HEK293 (cell line): ENCODE data around the gene SNX10.

Experiments
- EGR2 ChIP-seq: fragments of 450-650 bp; formaldehyde crosslinking; IDR thresholded peaks from 2 replicates; pipeline ENCODE4 v1.5.1; 2016; ENCODE audit warnings: low read depth, missing biosample characterization, missing genetic modification characterization
- GLIS1 ChIP-seq: fragments of 450-650 bp; formaldehyde crosslinking; IDR thresholded peaks from 2 replicates; pipeline ENCODE4 v1.5.1; 2016; ENCODE audit warnings: missing biosample characterization, missing genetic modification characterization
- GLIS2 ChIP-seq: fragments of 450-650 bp; formaldehyde crosslinking; IDR thresholded peaks from 2 replicates; pipeline ENCODE4 v1.5.1; 2016; ENCODE audit warnings: missing biosample characterization, missing genetic modification characterization
- KLF8 ChIP-seq: fragments of 450-650 bp; formaldehyde crosslinking; IDR thresholded peaks from 2 replicates; pipeline ENCODE4 v1.5.1; 2016; ENCODE audit warnings: missing biosample characterization, missing genetic modification characterization
- OSR2 ChIP-seq: fragments of 450-650 bp; formaldehyde crosslinking; IDR thresholded peaks from 2 replicates; pipeline ENCODE4 v1.5.1; 2016; ENCODE audit warnings: missing biosample characterization, missing genetic modification characterization
- PRDM4 ChIP-seq: fragments of 450-650 bp; formaldehyde crosslinking; IDR thresholded peaks from 2 replicates; pipeline ENCODE4 v1.5.1; 2017; ENCODE audit warnings: missing biosample characterization, missing genetic modification characterization
- REPIN1 ChIP-seq: fragments of 450-650 bp; formaldehyde crosslinking; IDR thresholded peaks from 2 replicates; pipeline ENCODE4 v1.5.1; 2017; ENCODE audit warnings: missing biosample characterization, missing genetic modification characterization, low read depth
- SCRT1 ChIP-seq: fragments of 450-650 bp; formaldehyde crosslinking; IDR thresholded peaks from 2 replicates; pipeline ENCODE4 v1.5.1; 2016; ENCODE audit warnings: missing biosample characterization, missing genetic modification characterization, borderline replicate concordance
- ZBTB17 ChIP-seq: fragments of 450-650 bp; formaldehyde crosslinking; IDR thresholded peaks from 2 replicates; pipeline ENCODE4 v1.5.1; 2016; ENCODE audit warnings: missing biosample characterization, missing genetic modification characterization
- ZBTB7A ChIP-seq: fragments of 450-650 bp; formaldehyde crosslinking; IDR thresholded peaks from 2 replicates; pipeline ENCODE4 v1.5.1; 2016; ENCODE audit warnings: low read depth, missing biosample characterization, missing genetic modification characterization
- ZFP37 ChIP-seq: fragments of 450-650 bp; formaldehyde crosslinking; IDR thresholded peaks from 2 replicates; pipeline ENCODE4 v1.5.1; 2016; ENCODE audit warnings: missing biosample characterization, missing genetic modification characterization
- ZFP69B ChIP-seq: fragments of 450-650 bp; formaldehyde crosslinking; IDR thresholded peaks from 2 replicates; pipeline ENCODE4 v1.5.1; 2016; ENCODE audit warnings: missing biosample characterization, missing genetic modification characterization
- ZNF146 ChIP-seq: fragments of 450-650 bp; formaldehyde crosslinking; IDR thresholded peaks from 2 replicates; pipeline ENCODE4 v1.5.1; 2016; ENCODE audit warnings: missing biosample characterization, missing genetic modification characterization
- ZNF274 ChIP-seq, 2 experiments: fragments of 200-500 bp in 1 of 2; fragments of 450-650 bp in 1 of 2; sonication (Bioruptor generic) in 1 of 2; formaldehyde crosslinking in 1 of 2; IDR thresholded peaks; 2 replicates each; pipeline versions ENCODE4 v1.5.1 to v1.6.1; 2014 to 2016; ENCODE audit warnings: borderline replicate concordance in 1 of 2, inconsistent platforms in 1 of 2, low read length in 1 of 2, missing biosample characterization in 1 of 2, missing genetic modification characterization in 1 of 2
- ZNF280D ChIP-seq: fragments of 450-650 bp; formaldehyde crosslinking; IDR thresholded peaks from 2 replicates; pipeline ENCODE4 v1.5.1; 2016; ENCODE audit warnings: missing biosample characterization, missing genetic modification characterization
- ZNF292 ChIP-seq: fragments of 450-650 bp; formaldehyde crosslinking; IDR thresholded peaks from 2 replicates; pipeline ENCODE4 v1.5.1; 2016; ENCODE audit warnings: low read depth, missing biosample characterization, missing genetic modification characterization, borderline replicate concordance
- ZNF398 ChIP-seq: fragments of 450-650 bp; formaldehyde crosslinking; IDR thresholded peaks from 2 replicates; pipeline ENCODE4 v1.5.1; 2017; ENCODE audit warnings: missing biosample characterization, missing genetic modification characterization
- ZNF433 ChIP-seq: fragments of 450-650 bp; formaldehyde crosslinking; IDR thresholded peaks from 2 replicates; pipeline ENCODE4 v1.5.1; 2016; ENCODE audit warnings: missing biosample characterization, missing genetic modification characterization, low read depth
- ZNF555 ChIP-seq: fragments of 450-650 bp; formaldehyde crosslinking; conservative IDR thresholded peaks from 2 replicates; pipeline ENCODE4 v1.5.1; 2017; ENCODE audit warnings: missing biosample characterization, mild to moderate bottlenecking, missing genetic modification characterization, inconsistent platforms
- ZNF580 ChIP-seq: fragments of 450-650 bp; formaldehyde crosslinking; IDR thresholded peaks from 2 replicates; pipeline ENCODE4 v1.5.1; 2016; ENCODE audit warnings: missing biosample characterization, missing genetic modification characterization
- ZNF629 ChIP-seq: fragments of 450-650 bp; formaldehyde crosslinking; IDR thresholded peaks from 2 replicates; pipeline ENCODE4 v1.5.1; 2017; ENCODE audit warnings: missing biosample characterization, missing genetic modification characterization
- ZNF639 ChIP-seq: fragments of 450-650 bp; formaldehyde crosslinking; IDR thresholded peaks from 2 replicates; pipeline ENCODE4 v1.5.1; 2016; ENCODE audit warnings: missing biosample characterization, missing genetic modification characterization
- ZNF645 ChIP-seq: fragments of 450-650 bp; formaldehyde crosslinking; IDR thresholded peaks from 2 replicates; pipeline ENCODE4; 2016; ENCODE audit warnings: missing biosample characterization, missing genetic modification characterization
- ZNF768 ChIP-seq: fragments of 450-650 bp; formaldehyde crosslinking; IDR thresholded peaks from 2 replicates; pipeline ENCODE4 v1.5.1; 2018; ENCODE audit warnings: missing biosample characterization, mild to moderate bottlenecking, missing genetic modification characterization
- ZNF791 ChIP-seq: fragments of 450-650 bp; formaldehyde crosslinking; IDR thresholded peaks from 2 replicates; pipeline ENCODE4 v1.5.1; 2016; ENCODE audit warnings: missing biosample characterization, missing genetic modification characterization
- ZSCAN18 ChIP-seq: fragments of 450-650 bp; formaldehyde crosslinking; IDR thresholded peaks from 2 replicates; pipeline ENCODE4 v1.5.1; 2016; ENCODE audit warnings: missing biosample characterization, missing genetic modification characterization
- ZSCAN23 ChIP-seq: fragments of 450-650 bp; formaldehyde crosslinking; IDR thresholded peaks from 2 replicates; pipeline ENCODE4 v1.5.1; 2016; ENCODE audit warnings: missing biosample characterization, missing genetic modification characterization

SNX10 gene

GRCh38 chr7:26398756-26399509, 107.3 kb downstream of the SNX10 start (continued):
- TF ChIP-seq ZNF280D (tag by site-specific recombination), result no peak
- 0 out of 2 replicates have a peak, but pooled peaks have one; percentile 18 for TF ChIP-seq ZNF639 (tag by site-specific recombination)
- peak; percentile 66; the same call in 1 of the 2 replicates for TF ChIP-seq KLF8 (tag by site-specific recombination)
- 0 out of 2 replicates have a peak, but pooled peaks have one; percentile 40 for TF ChIP-seq ZFP37 (tag by site-specific recombination)
- no peak for TF ChIP-seq ZNF768 (tag by site-specific recombination)
- peak; percentile 82 for TF ChIP-seq ZFP69B (tag by site-specific recombination)
- no peak for TF ChIP-seq ZSCAN18
- no peak for TF ChIP-seq GLIS1 (tag by site-specific recombination)
- TF ChIP-seq GLIS2 (tag by site-specific recombination), result peak; percentile 51; the same call in 1 of the 2 replicates
- no peak for TF ChIP-seq REPIN1 (tag by site-specific recombination)
- TF ChIP-seq ZNF629 (tag by site-specific recombination), result peak; percentile 47; the same call in 1 of the 2 replicates
- no peak for TF ChIP-seq ZNF292 (tag by site-specific recombination)
- no peak for TF ChIP-seq ZNF146 (tag by site-specific recombination)
- TF ChIP-seq ZNF580, result no peak
- no peak for TF ChIP-seq OSR2 (tag by site-specific recombination)
- peak; percentile 65; the same call in 1 of the 2 replicates for TF ChIP-seq EGR2
- no peak for TF ChIP-seq ZBTB7A
- peak; percentile 53; the same call in 1 of the 2 replicates for TF ChIP-seq ZNF398 (tag by site-specific recombination)
- no peak for TF ChIP-seq ZNF433 (tag by site-specific recombination)
- no peak for TF ChIP-seq ZNF555 (tag by site-specific recombination)
- TF ChIP-seq PRDM4, result no peak
- TF ChIP-seq ZNF274 (IDR thresholded peaks at IDR 0.05; ENCODE audit: low read length), result no peak
- no peak for TF ChIP-seq ZNF274 (tag by site-specific recombination; IDR thresholded peaks at IDR 0.05; ENCODE audit: borderline replicate concordance)
- no peak for TF ChIP-seq ZNF645 (tag by site-specific recombination)
- no peak for TF ChIP-seq ZSCAN23 (tag by site-specific recombination)
- TF ChIP-seq SCRT1, result no peak
- peak; percentile 64; the same call in 1 of the 2 replicates for TF ChIP-seq ZBTB17 (tag by site-specific recombination)
- TF ChIP-seq ZNF791 (tag by site-specific recombination), result no peak
